Heart right ventricle (tissue), 16 donors: ENCODE results near the gene CORO7. TPM values are rescaled to one million over a fixed set of nuclear protein-coding genes. Genes with fewer than 3 reads are reported as not detected.

Experiments
- ATAC-seq, 8 donors: fragments of 200-7000 bp; cut with Tn5 transposase; one replicate each; pipeline ENCODE4 v1.9.1; 2020; ENCODE audit warnings: mild to moderate bottlenecking in 8 of 8, moderate library complexity in 8 of 8, moderate number of reproducible peaks in 1 of 8
- DNase-seq, 2 donors: peaks; one replicate each; pipeline ENCODE4 v3.0.0-alpha.2; 2020
- H3K27ac ChIP-seq, 10 donors: fragments of 200-600 bp; sonication (generic) in 2 of 10; one replicate each; pipeline versions ENCODE4 v1.5.0 to v1.8.0; 2020 to 2022; ENCODE audit warnings: mild to moderate bottlenecking in 3 of 10
- H3K27me3 ChIP-seq, 7 donors: fragments of 200-600 bp; one replicate each; pipeline ENCODE4 v1.8.0; 2021 to 2022; ENCODE audit warnings: mild to moderate bottlenecking in 2 of 7
- H3K36me3 ChIP-seq, 9 donors: fragments of 200-600 bp; sonication (generic) in 1 of 9; one replicate each; pipeline versions ENCODE4 v1.5.0 to v1.8.0; 2020 to 2022; ENCODE audit warnings: mild to moderate bottlenecking in 2 of 9
- H3K4me1 ChIP-seq, 9 donors: fragments of 200-600 bp; sonication (generic) in 1 of 9; one replicate each; pipeline versions ENCODE4 v1.5.0 to v1.8.0; 2020 to 2022; ENCODE audit warnings: mild to moderate bottlenecking in 4 of 9
- H3K4me3 ChIP-seq, 10 donors: fragments of 200-600 bp; sonication (generic) in 2 of 10; one replicate each; pipeline versions ENCODE4 v1.5.0 to v1.8.0; 2020 to 2022; ENCODE audit warnings: mild to moderate bottlenecking in 7 of 10, moderate library complexity in 2 of 10
- H3K9me3 ChIP-seq, 11 donors: fragments of 200-600 bp in 10 of 11; sonication (generic) in 2 of 11; one replicate each; pipeline versions ENCODE4 v1.5.0 to v1.8.0; 2013 to 2022; ENCODE audit warnings: mild to moderate bottlenecking in 2 of 11, control low read depth in 1 of 11, moderate library complexity in 1 of 11
- CTCF ChIP-seq, 9 donors: fragments of 200-600 bp; sonication (generic) in 2 of 9; IDR thresholded peaks; one replicate each; pipeline versions ENCODE4 v1.5.0 to v1.8.0; 2021 to 2022; ENCODE audit warnings: antibody characterized with exemption in 9 of 9, mild to moderate bottlenecking in 5 of 9, moderate library complexity in 1 of 9
- WGBS, 2 donors: extraction: QIAGEN DNeasy Blood & Tissue Kit; methylation state at CpG; one replicate each; pipeline ENCODE4 v1.1.7; 2013; ENCODE audit warnings: inconsistent platforms in 1 of 2; 5-methylcytosine and 5-hydroxymethylcytosine counted together
- intact Hi-C, 10 donors: fragments of 100-400 bp; cut with DNase I; formaldehyde crosslinking; loops; one replicate each; pipeline versions ENCODE4 v1.11.1 to v1.14.2; 2022
- polyA plus RNA-seq, 2 donors: library from polyadenylated mRNA; stranded (reverse); fragments of 200-250 nt; gene quantifications; one replicate each; pipeline ENCODE4 v1.2.3, GENCODE V29; 2013
- total RNA-seq, 10 donors: library from RNA; stranded (reverse); fragmentation: NEBNext Ultra II Directional in 3 of 10; extraction: Animal tissue kit (Norgen Biotek cat#: 25700) in 3 of 10; gene quantifications; one replicate each; pipeline versions ENCODE4 v1.2.1 to v1.2.4, GENCODE V29; 2021 to 2023
- donor health status: Arrhythmogenic right ventricular cardiomyopathy.
- donor health status: ischemic (EF 13 %, LVEDD 7.1; RV severe dilation, severe dysfunction).
- donor health status: healthy with polysubstance abuse.
- donor health status: DM: no; HTN: yes; CAD: no.
- donor health status: DM: no; HTN: no; CAD: no.
- donor health status: ischemic (EF 25% LVEDD 6.9; RV normal size, moderate dysfunction).
- donor health status: ischemic (EF 25% LVEDD 5.7; RV mildly dilated, moderate dysfunction).
- donor health status: healthy.
- donor health status: DM: yes; HTN: yes; CAD: no.
- donor health status: Ischemic cardiomyopathy.
- donor health status: ischemic (EF 35%, LVEDD 5.7; RV mildly dilated, moderate dysfunction).
- donor health status: nonischemic (EF 11% LVEDD 7.7; RV severe dilation, severe dysfunction).
- donor health status: DM: yes; HTN: yes; CAD: no.
- donor health status: PGD.
- donor health status: ischemic (EF 29% LVEDD 5.4; RV normal size, mild dysfunction).
- donor health status: nonischemic (EF 23%, LVEDD 6.1; RV moderate dilation, normal function).

Gene CORO7
- total and polyA plus RNA-seq, 12 donors, result 6.5 to 21.8 (median 10.9) TPM

DNA sequence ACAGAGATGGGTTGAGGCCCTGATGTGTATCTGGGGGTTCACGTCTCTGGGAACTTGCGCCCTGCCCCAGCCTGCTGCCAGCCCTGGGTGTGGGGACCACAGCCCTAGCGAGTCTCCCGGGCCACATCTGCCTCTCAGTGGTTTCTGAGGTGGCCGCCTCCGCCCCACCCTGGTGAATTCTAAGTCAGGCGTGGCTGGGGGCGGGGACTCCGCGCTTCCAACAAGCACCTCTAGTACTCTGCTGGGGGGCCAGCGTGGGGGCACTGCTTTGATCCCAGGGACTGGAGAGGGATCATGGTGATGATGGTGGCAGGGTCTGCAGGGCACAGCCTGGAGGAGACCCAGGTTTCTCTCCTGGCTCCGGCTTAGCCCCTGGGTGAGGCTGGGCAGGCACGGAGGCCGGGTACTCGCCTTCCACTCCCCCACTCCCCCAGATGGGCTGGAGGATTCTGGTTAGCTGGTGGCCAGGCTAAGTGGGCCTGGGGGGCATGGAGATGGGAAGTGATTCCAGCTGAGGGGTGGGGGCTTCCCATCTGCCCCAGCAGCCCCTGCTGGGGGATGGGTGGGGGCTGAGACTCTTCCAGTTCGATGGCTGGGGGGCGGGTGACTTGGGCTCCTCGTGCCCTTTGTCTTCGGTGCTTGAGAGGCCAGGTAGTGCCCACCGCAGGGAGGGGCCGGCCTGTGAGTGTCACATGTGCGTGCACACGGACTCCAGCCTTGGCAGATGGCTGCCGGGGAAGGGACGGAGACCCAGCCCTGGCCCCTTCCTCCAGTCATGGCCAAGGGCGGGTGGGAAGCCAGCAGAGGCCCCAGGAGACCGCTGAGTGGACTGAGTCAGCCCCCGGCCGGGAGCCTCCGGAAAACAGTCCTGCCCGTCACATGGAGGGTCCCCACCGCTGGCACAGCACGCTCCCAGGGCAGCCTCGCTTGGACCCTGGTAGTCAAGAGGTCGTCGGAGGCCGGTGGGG lies 96.7 kb downstream of the CORO7 start:
- 46 to 52% methylated on average over 34 to 37 of the region's 37 CpGs for WGBS, 2 donors
- Histone ChIP-seq H3K27me3 (peaks cover 0 to 25% (median 0%) of the 10 kb centered on the region in 7 donors), H3K27ac (peak overlapping the region in 9 of 10 donors; percentile 48 to 98 (median 87)), H3K9me3 (no peaks in the 10 kb centered on the region), H3K4me3 (peak overlapping the region in 7 of 10 donors; percentile 1 to 82 (median 11)), H3K4me1 (peaks cover 64 to 88% (median 75%) of the 10 kb centered on the region in 9 donors), H3K36me3 (no peaks in the 10 kb centered on the region)
- peak in 1 of 2 donors; percentile 63 for DNase-seq
- TF ChIP-seq CTCF (IDR thresholded peaks at IDR 0.05), result no peak
- intact Hi-C loops, result loop anchor here in 1 of 10 donors (5.0 kb wide), 1 partner anchor 47 kb away; the partner anchor contains the start of gene TFAP4
- peak in 1 of 8 donors; percentile 11 for ATAC-seq

GRCh38 chr16:4318967-4319366 lies 97.4 kb downstream of the CORO7 start:
- ATAC-seq, result no peak
- H3K4me3 ChIP-seq, result peak overlapping the region in 3 of 10 donors; percentile 5 to 93 (median 82)
- H3K36me3 ChIP-seq, result no peaks in the 10 kb centered on the region
- peaks cover 59 to 86% (median 75%) of the 10 kb centered on the region in 9 donors for H3K4me1 ChIP-seq
- peaks cover 0 to 33% (median 0%) of the 10 kb centered on the region in 7 donors for H3K27me3 ChIP-seq
- H3K9me3 ChIP-seq, result no peaks in the 10 kb centered on the region
- intact Hi-C loops, result no loop called here
- no peak for TF ChIP-seq CTCF (IDR thresholded peaks at IDR 0.05)
- DNase-seq, result no peak
- WGBS, 2 donors, result 77 to 86% methylated on average over 5 of the region's 5 CpGs
- H3K27ac ChIP-seq, result peak overlapping the region in 9 of 10 donors; percentile 48 to 98 (median 87)

DNA sequence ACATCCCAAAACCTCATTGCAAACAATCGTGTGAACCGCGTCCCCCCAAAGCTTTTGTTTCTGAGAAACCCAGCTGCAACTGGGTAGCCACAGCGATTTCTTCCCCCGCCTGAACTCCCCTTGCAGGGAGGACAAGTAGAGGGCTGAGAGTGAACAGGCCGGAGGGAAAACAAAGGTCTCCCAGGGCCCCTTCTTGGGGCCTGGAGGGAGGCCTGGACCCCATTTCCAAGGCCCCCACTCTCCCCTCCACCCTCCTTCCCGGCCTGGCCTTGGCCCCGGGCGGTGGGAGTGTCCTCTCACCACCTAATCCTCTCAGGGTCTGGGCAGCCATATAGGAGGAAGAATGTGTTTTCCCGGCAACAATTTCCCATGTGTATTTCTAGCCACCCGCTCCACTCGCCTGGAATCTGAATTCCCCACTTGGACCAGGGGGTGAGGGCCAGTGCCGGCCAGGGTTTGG lies 97.9 kb downstream of the CORO7 start:
- H3K27ac ChIP-seq, result peak overlapping the region in 8 of 10 donors; percentile 84 to 98 (median 90)
- TF ChIP-seq CTCF (IDR thresholded peaks at IDR 0.05), result no peak
- ATAC-seq, result no peak
- H3K36me3 ChIP-seq, result no peaks in the 10 kb centered on the region
- peaks cover 54 to 86% (median 75%) of the 10 kb centered on the region in 9 donors for H3K4me1 ChIP-seq
- peak overlapping the region in 5 of 10 donors; percentile 9 to 93 (median 82) for H3K4me3 ChIP-seq
- intact Hi-C loops, result no loop called here
- no peak for DNase-seq
- peaks cover 0 to 38% (median 0%) of the 10 kb centered on the region in 7 donors for H3K27me3 ChIP-seq
- H3K9me3 ChIP-seq, result no peaks in the 10 kb centered on the region
- WGBS, 2 donors, result 36 to 44% methylated on average over 13 of the region's 13 CpGs
